Stimulated activated CD8-positive, alpha-beta memory T cell treated with anti-CD3 and anti-CD28 coated beads, Interleukin-15, amount 100 ng/mL, for 24 hours (primary cell): ENCODE measurements around the gene ACRV1.
"Not testable (repeated sequence)": the region's sequence is repeated elsewhere in the genome, so short reads cannot be mapped to it uniquely, and the experiment has no call there.

Source experiments
- DNase-seq: peaks from one replicate; pipeline ENCODE4 v3.0.0-alpha.2; 2020; ENCODE audit warnings: low read depth

The ACRV1 gene, protein sequence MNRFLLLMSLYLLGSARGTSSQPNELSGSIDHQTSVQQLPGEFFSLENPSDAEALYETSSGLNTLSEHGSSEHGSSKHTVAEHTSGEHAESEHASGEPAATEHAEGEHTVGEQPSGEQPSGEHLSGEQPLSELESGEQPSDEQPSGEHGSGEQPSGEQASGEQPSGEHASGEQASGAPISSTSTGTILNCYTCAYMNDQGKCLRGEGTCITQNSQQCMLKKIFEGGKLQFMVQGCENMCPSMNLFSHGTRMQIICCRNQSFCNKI

DNA sequence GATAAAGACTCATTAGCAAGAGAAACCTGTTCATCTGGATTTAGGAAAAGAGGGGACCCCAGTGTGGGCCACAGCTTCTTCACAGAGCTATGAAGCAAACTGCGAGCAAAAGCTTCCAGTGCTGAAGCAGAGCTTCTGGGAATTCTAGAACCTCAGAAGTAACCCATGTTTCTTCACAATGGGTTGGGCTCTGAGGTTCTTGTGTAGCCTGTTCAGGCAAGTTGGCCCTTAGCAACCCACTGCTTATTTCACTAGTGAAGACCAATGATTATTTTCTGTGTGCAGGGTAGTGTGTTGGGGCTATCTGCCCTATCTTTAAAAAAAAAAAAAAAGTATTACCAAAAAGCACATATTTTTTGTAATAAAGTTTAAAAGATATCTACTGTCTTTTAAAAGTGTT lies at the start of gene ACRV1:
TSS of gene ACRV1 (minus strand) at position 101 of the 400 bp plus-strand sequence. CDS start at position 34, 67 bp downstream.
- DNase-seq = no peak

DNA sequence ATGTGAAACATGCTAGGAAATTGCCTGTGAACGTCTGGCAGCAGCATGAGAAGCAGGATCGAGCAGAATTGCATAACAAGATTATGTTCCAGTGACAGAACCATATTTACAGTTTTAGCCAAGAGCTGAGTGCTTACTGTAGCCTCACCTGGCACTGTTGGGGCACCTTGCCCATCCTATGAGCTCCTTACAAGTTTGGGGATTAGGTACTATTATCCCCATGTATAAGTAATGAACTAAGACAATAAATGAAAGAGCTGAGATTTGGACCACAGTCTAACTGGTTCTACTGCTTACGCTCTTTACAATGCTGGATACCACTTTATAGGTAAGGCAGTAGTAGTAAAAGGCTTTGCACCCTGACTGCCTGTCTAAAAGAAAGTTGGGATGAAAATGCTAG lies 48.3 kb upstream of the ACRV1 start:
- no peak for DNase-seq

DNA sequence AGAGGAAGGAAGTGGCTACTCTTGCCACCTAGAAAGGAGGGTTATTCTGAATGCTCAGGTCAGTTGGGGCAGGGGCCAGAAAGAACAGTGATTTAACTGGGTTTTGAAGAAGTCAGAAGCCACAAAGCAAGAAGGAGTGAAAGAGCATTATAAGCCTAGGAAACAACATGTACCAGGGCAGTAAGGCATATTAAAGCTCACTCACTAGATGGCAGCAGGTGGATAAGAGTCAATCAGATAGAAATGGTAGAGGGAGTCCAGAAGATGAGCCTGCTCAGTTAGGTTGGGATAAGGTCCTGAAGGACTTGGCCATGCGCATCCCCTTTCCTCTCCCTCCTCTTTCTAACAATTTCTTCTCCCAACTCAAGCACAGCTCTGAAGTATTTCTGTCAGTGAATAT lies 43.5 kb upstream of the ACRV1 start:
- no peak for DNase-seq

DNA sequence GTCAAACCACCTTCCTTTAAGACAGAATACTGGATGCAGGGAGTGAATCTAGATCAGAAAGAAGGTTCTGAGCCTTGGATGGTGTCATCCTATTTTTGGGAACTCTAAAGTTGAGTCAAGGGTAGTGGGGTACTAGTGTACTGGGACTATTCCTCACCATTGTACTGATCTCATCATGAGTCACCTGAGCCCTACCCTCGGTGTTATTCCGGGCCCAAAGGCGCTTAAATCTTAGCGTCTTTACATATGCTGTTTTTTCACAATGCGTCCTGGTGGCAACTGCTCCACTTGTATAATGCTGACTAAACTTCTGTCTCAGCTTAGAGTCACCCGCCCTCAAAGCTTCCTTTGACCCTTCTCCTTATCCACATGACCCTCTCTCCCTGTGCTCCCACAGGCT lies 40.1 kb upstream of the ACRV1 start:
- no peak for DNase-seq

DNA sequence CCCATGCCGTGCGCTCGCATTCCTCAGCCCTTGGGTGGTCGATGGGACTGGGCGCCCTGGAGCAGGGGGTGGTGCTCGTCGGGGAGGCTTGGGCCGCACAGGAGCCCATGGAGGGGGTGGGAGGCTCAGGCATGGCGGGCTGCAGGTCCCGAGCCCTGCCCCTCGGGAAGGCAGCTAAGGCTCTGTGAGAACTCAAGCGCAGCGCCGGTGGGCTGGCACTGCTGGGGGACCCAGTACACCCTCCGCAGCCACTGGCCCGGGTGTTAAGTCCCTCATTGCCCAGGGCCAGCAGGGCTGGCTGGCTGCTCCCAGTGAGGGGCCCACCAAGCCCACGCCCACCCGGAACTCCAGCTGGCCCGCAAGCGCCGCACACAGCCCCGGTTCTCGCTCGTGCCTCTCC lies 24.0 kb upstream of the ACRV1 start:
- not testable (repeated sequence) for DNase-seq

DNA sequence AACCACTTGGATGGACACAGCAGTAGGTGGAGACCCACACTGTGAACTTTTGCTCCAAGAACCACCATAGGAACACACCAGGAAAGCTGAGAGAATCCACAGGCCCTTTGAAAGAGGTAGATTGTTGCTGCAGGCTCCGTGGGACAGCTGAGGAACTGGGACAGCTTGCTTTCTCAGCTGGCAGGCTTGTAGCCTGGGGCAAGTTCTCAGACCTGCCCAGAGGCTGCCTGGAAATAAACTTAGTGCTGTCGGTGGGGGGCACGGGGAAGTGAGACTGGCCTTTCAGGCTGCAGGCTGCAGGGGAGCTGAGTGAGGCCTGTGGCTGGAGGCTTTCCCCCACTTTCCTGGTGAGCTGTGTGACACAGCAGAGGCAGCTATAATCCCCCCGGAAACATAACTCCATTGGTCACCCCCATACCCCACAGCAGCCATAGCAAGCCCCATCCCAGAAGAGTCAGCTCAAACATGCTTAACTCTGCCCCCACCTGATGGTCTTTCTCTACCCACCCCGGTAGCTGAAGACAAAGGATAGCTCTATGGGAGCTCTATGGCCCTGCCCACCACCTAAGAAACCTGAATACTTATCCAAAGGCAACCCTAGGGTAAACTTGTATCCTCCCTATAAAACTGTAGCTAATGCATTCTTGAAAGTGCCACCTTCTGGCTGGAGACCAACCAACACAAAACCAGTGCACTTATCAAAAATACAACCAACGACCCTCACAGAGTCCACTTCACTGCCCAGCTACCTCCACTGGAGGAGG lies 21.4 kb upstream of the ACRV1 start:
- DNase-seq = no peak

DNA sequence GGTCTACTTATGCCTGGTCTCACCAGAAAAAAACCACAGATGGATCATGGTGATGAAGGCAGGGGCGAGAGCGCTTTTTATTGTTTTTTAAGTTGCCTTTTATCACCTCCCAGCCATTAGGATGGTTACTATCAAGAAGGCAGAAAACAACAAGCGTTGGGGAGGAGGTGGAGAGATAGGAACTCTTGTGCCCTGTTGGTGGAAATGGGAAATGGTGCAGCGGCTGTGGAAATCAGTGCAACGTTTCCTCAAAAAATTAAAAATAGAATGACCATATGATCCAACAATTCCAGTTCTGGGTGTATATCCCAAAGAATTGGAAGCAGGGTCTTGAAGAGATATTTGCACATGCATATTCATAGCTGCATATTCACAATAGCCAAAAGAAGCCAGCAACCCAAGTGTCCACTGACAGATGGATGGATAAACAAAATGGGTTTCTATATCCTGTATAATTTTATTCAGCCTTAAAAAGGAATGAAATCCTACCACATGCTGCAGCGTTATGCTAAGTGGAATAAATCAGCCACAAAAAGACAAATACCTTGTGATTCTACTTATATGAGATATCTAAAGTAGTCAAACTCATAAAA lies 20.5 kb upstream of the ACRV1 start:
- no peak for DNase-seq

DNA sequence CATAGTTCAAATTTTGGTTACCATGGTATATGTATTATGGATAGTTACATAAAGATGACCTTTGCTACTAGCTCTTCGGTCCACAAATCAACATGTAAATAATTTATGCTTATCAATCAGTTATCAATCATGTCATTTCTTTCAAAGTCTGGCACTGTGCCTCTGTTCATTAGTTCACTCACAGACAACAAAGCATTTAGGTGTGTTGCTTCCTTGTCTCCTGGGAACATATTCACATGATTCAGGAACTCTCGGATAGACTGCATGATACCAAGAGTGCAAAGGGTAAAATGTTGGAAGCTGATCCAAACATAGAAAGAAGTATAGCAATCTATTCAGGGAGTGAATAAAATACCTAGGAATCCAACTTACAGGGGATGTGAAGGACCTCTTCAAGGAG lies 14.3 kb upstream of the ACRV1 start:
- no peak for DNase-seq

DNA sequence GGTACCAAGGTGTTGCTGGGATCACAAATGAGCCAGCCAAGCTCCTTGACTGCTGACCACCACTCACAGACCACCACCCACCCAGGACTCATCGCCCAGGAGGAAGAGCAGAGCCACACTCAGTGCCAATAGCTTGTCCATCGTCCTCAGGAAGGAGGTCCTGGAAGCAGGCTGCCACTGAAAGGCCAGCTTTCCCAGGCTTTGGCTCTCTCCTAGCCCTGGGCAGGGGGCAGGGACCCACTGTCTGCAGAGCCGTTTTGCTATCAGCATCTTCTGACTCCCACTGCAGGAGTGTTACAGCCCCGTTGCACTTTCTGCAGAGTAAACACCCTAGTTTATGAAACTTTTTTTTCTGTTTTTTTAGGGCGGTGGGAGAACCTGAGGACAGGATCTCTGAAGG lies 12.2 kb upstream of the ACRV1 start:
- no peak for DNase-seq

DNA sequence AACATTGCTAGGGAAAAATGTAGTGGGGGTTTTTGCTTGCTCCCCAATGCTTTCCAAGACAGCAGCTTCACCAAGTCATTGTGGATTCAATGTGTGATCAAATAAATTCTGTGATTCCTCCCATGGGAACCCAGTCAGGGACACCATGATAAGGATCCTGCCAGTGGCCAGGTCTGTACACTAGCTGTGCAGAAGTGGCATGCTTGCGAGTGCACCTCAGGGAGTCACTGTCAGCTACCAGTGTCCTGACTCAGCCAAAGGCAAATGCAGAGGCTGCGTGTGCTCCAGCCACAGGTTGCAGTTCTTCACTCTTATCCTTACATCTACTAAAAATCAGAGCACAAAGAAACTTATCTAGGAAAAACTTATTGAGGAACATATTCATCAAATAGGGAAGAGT lies 9.4 kb upstream of the ACRV1 start:
- no peak for DNase-seq

DNA sequence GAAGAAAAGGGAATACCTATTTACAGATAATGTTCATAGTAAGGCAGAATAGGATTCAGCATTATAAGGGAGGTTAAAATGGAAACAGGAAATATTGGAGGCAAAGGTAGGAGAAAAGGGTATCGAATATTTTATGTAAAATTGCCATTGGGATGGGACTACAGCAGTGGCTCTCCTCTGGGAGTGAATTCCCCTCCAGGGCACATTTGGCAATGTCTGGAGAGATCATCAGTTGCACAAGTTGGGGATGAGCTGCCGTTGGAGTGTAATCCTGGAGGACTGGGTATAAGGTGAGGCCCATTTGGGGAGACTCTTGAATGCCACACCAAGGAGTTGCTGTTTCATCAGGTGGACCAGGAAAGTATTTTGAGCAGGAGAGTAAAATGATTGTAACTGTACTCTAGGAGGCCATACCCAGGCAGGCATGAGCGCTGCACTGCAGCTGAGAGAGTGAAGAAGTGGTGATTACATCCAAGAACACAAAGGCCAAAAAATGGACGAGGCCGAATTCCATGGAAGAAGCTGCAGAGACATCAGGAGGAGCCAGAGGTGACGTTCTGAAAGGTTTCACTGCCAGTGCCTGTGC lies 8.7 kb upstream of the ACRV1 start:
- no peak for DNase-seq

DNA sequence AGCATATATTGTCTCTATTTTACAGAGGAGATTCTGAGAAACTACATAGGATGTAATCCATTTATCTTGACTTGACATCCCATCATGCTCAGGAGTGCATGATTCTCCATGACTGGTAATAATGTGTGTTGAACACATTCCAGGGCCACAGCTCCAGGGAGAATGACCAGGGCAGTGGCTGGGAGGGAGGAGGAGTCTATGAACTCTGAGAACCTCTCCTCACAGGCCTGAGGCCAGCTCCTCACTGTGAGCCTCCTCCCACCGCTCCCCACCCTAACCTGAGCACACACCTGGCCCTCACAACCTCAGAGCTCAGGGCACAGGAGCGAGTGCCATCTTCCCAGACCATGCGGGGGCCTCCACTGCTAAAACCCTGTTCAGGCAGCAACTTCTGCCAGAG lies 8.0 kb upstream of the ACRV1 start:
- no peak for DNase-seq

DNA sequence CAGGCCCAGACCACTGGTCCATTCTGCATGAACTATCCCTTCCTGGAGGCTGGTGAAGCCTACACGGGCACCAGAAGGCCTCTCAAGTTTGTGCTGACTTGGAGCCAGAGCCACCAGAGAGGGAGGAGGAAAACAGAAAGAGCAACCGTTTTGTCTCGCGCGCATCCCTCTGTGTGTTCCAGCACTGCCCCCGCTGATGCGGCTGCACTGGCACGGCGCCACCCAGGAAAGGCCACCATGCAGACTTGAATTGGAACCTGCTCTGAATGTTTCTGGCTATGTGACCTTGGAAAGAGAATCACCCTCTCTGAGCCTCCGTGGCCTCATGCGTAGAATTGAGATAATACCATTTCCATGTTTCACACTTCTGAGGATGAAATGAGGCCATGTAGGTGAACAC lies 7.4 kb upstream of the ACRV1 start:
- DNase-seq = no peak

DNA sequence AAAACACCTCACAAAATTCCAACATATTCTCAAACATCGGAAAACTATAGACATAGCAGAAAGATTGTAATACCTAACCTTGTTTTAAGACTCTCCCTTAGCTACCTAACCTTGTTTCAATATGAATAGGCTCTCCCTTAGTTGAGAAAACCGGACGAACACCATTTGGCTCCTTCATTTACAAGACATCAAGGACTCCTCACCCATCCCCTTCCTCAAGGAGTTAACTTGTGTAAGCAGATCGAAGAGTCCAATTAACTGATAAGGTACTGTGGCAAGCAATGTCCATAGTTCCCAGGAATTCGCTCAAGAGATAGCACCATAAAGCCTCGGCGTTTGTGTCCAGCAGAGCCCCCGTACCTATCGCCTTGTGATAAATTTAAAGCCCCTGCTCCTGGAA lies 4.6 kb upstream of the ACRV1 start:
- no peak for DNase-seq

DNA sequence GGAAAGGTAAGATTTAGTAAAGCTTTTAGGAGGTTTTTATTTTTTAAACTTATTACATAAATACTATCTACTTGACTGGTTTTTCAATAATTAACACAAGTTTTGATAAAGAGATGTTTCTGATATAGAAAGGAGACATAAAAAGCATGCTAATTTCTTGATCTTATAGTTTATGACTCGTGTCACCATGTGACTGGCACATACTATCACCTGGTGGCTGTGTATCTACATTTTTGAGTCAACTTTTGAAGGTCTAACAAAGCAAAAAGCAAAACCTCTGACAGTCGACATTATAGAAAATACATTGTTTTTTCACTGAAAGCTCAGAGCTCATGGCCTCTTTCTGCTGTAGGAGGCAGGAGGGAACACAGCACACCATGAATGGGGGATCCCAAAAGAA lies 810 bp downstream of the ACRV1 start:
- DNase-seq = no peak

DNA sequence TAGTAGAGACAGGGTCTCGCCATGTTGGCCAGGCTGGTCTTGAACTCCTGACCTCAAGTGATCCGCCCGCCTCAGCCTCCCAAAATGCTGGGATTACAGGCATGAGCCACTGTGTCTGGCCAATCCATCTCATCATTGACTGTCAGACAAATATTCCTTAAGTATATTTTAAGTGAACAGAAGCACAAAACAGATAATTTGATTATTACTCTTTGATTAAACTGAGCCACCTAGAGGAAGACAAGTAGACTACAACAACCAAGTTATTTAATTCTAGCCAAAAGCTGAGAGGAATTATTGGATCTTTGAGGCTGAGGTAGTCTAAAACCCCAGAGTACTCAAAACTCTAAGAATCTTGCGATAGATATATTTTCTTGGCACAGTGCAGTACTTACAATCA lies 1.2 kb downstream of the ACRV1 start:
- no peak for DNase-seq

DNA sequence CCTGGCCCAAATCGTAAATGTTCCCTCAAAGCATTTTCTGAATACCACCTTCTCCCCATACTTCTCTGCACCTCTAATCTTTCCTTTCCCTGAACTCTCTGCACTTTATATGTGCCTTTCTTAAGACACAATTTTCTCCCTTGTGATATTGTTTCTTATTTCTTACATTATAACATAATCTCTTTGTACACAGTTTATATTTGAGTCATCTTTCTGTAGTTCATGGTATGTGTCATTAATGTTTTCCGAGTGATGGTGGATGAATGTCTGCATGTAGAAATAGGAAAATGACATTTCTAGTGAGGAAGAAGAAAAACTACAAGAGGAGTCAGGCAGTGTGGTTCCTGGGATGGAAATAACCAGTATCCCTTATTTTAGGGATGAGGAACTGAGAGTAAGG lies 5.5 kb downstream of the ACRV1 start:
- no peak for DNase-seq

DNA sequence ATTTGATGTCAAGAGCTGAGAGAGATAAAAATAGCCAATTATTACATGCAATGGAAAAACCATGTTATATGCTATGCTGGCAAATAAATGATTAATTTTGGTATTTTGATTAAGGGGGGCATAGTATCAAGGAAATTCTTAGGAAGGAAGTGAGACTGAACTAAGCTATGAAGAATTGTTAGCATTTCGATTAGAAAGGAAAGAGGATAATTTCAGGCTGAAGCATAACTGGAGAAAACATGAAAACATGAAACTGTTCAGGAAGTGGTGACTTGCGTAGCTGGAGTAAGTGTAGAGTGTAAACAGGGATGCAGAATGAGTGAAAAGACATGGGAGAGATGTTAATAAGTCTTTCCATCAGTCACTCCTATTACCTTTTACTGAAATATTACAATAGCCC lies 6.4 kb downstream of the ACRV1 start:
- no peak for DNase-seq

DNA sequence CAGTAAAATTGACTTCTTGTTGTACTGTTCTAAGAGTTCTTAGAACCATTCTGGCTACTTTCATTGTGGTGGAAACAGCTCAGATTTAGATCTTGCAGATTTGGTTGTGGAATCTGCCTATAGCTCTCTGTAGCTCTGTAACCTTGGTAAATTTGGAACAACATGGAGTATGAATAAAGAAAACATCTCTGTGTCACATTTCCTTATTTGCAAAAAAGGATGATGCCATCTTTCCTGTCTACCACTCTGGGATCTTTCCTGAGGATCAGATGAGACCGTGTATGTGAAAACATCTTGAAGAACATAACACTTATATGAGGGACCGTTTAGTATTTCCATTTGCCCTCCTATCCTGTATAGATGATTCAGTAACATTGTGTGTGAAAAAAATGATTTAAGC lies 9.1 kb downstream of the ACRV1 start:
- DNase-seq = no peak

DNA sequence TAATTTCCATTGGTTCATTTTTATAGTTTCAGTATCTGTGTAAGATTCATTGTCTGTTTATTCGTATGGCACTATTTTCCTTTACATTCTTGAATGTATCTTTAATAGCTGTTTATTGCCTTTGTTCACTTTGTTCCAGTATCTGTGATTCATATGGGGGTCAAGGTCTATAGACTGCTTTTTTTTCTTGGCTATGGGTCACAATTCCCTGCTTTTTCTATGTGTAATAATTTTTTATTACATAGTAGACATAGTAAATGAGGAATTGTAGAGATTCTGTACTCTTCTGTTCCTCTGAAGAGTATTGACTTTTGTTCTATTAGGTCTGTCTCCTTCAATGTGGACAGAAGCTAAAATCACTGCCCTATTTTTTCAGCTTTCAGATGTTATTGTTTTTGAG lies 10.5 kb downstream of the ACRV1 start:
- no peak for DNase-seq

DNA sequence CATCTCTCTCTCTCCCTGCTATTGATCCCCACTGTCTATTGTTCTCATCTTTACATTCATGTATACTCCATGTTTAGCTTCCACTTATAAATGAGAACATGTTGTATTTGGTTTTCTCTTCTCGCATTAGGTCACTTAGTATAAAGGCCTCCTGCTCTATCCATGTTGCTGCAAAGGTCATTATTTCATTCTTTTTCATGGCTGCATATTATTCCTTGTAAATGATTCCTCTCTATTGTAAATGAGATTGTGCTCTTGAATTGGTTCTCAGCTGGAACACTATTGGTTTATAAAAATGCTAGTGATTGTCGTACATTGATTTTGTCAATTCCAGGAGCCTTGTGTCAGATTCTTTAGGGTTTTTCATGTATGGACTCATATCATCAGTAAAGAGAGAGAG lies 13.5 kb downstream of the ACRV1 start:
- no peak for DNase-seq

DNA sequence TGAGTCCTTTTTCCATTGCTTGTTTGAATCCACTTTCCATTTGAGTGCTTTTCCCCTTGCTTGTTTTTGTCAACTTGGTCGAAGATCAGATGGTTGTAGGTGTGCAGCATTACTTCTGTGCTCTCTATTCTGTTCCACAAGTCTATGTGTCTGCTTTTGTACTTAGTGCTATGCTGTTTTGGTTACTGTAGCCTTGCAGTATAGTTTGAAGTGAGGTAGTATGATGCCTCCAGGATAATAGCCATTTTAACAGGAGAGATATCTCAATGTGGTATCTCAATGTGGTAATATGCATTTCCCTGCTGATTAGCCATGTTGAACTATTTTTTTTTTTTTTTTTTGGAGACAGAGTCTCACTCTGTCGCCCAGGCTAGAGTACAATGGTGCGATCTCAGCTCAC lies 16.7 kb downstream of the ACRV1 start:
- DNase-seq = no peak

DNA sequence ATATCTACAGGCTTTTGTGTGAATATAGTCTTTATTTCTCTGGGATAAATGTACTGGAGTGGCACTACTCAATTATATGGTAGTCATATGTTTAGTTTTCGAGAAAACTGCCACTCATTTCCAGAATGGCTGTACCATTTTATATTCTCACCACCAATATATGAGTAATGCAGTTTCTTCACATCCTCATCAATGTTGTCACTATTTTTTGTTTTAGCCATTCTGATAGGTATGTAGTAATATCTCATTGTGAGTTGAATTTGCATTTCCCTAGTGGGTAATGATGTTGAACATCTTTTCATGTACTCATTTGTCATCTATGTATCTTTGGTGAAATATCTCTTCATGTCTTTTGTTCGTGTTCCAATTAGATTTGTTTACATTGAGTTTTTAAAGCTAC lies 18.0 kb downstream of the ACRV1 start:
- DNase-seq = no peak
